A549 (cell line): ENCODE results near the gene CBARP. TPM values are rescaled to one million over a fixed set of nuclear protein-coding genes. Genes with fewer than 3 reads are reported as not detected.

Experiments used
- ATAC-seq, 2 experiments: fragments of 200-7000 bp in 1 of 2; fragments of >200 bp in 1 of 2; cut with Nextera tagmentation in 1 of 2; cut with Tn5 transposase in 1 of 2; 3 replicates each; pipeline versions ENCODE4 v1.8.0 to v1.9.1; 2018 to 2020; ENCODE audit warnings: mild to moderate bottlenecking in 1 of 2, moderate library complexity in 1 of 2
- CTCF ChIA-PET: fragments of 300-600 bp; sonication (Branson Sonifier 250); formaldehyde crosslinking; extraction: SDS; loops from one replicate; lab custom pipeline; 2021; ENCODE audit warnings: antibody characterized with exemption, inconsistent platforms; lab: Yijun Ruan, JAX
- POLR2A ChIA-PET: fragments of 350-600 bp; formaldehyde crosslinking; extraction: SDS; loops from one replicate; lab custom pipeline; 2021; ENCODE audit warnings: antibody characterized with exemption, inconsistent platforms; lab: Yijun Ruan, JAX
- DNase-seq, 2 experiments: peaks; one replicate each; pipeline versions ENCODE4 v3.0.0 to v3.0.0-alpha.2; 2011 to 2016; ENCODE audit warnings: low read depth in 1 of 2, low spot score in 1 of 2
- FAIRE-seq: peaks from 2 replicates; lab custom pipeline; 2011; peaks lifted over from hg19 to GRCh38; lab: Jason Lieb, UNC
- H3K27ac ChIP-seq, 2 experiments: fragments of >200 bp; sonication (Bioruptor Twin); formaldehyde crosslinking; 3 replicates each; pipeline ENCODE4 v1.5.1; 2016 to 2017
- H3K4me1 ChIP-seq: fragments of >200 bp; sonication (Bioruptor Twin); formaldehyde crosslinking; 3 replicates; pipeline ENCODE4 v1.6.1; 2016
- H3K4me2 ChIP-seq: fragments of >200 bp; sonication (Bioruptor Twin); formaldehyde crosslinking; 3 replicates; pipeline ENCODE4 v1.6.1; 2016
- H3K4me3 ChIP-seq: fragments of >200 bp; sonication (Bioruptor Twin); formaldehyde crosslinking; 3 replicates; pipeline ENCODE4 v1.5.1; 2016
- H3K9me3 ChIP-seq: fragments of >200 bp; sonication (Bioruptor Twin); formaldehyde crosslinking; 3 replicates; pipeline ENCODE4 v1.6.1; 2016
- CBX2 ChIP-seq: fragments of 200-600 bp; sonication (generic); IDR thresholded peaks from 2 replicates; pipeline ENCODE4 v1.6.1; 2016; ENCODE audit warnings: low read depth, mild to moderate bottlenecking, borderline replicate concordance
- CEBPB ChIP-seq, 2 experiments: fragments of >200 bp in 1 of 2; sonication (Bioruptor Twin) in 1 of 2; formaldehyde crosslinking in 1 of 2; IDR thresholded peaks; 2 replicates each; pipeline ENCODE4 v1.6.1; 2012 to 2016
- CHD2 ChIP-seq: fragments of 150-350 bp; IDR thresholded peaks from 2 replicates; pipeline ENCODE4 v1.6.1; 2014; ENCODE audit warnings: low read length; ENCODE audit not compliant: partially characterized antibody
- E2F6 ChIP-seq: IDR thresholded peaks from 2 replicates; pipeline ENCODE4 v1.6.1; 2012; ENCODE audit warnings: low read depth, borderline replicate concordance
- ELK1 ChIP-seq: fragments of 150-350 bp; IDR thresholded peaks from 2 replicates; pipeline ENCODE4 v1.6.1; 2014; ENCODE audit warnings: low read depth, mild to moderate bottlenecking, low read length
- FOSB ChIP-seq: fragments of 250-450 bp; sonication (Bioruptor Pico); IDR thresholded peaks from 2 replicates; pipeline ENCODE4 v1.5.0; 2020; ENCODE audit warnings: mild to moderate bottlenecking, moderate library complexity
- FOXS1 ChIP-seq: fragments of 250-450 bp; sonication (Bioruptor Pico); IDR thresholded peaks from 2 replicates; pipeline ENCODE4 v1.5.0; 2020; ENCODE audit warnings: mild to moderate bottlenecking, moderate library complexity
- HEYL ChIP-seq: fragments of 250-450 bp; sonication (Bioruptor Pico); IDR thresholded peaks from 2 replicates; pipeline ENCODE4 v1.8.0; 2021; ENCODE audit warnings: mild to moderate bottlenecking, moderate library complexity
- HOXA7 ChIP-seq: fragments of 250-450 bp; sonication (Bioruptor Pico); IDR thresholded peaks from 2 replicates; pipeline ENCODE4 v1.5.0; 2020; ENCODE audit warnings: mild to moderate bottlenecking, moderate library complexity
- MAZ ChIP-seq: fragments of 150-350 bp; IDR thresholded peaks from 2 replicates; pipeline ENCODE4 v1.6.1; 2014; ENCODE audit warnings: antibody characterized with exemption, low read depth, low read length, borderline replicate concordance
- MYC ChIP-seq: IDR thresholded peaks from 2 replicates; pipeline ENCODE4 v1.6.1; 2012; ENCODE audit warnings: mild to moderate bottlenecking, inconsistent platforms, low read length, improper control_type of control experiment, borderline replicate concordance
- NR3C1 ChIP-seq: fragments of >200 bp; sonication (Bioruptor Twin); formaldehyde crosslinking; IDR thresholded peaks from 3 replicates; pipeline ENCODE4 v1.6.1; 2017
- RAD21 ChIP-seq, 2 experiments: fragments of >200 bp in 1 of 2; sonication (Bioruptor Twin) in 1 of 2; formaldehyde crosslinking in 1 of 2; IDR thresholded peaks in 1 of 2; conservative IDR thresholded peaks in 1 of 2; 2 replicates in 1 of 2; 3 replicates in 1 of 2; pipeline ENCODE4 v1.6.1; 2012 to 2018; ENCODE audit warnings: inconsistent platforms in 1 of 2
- RNF2 ChIP-seq: fragments of 200-600 bp; sonication (generic); IDR thresholded peaks from 2 replicates; pipeline ENCODE4 v1.6.1; 2016; ENCODE audit warnings: low read depth, mild to moderate bottlenecking, antibody characterized with exemption, moderate library complexity, borderline replicate concordance
- SREBF2 ChIP-seq: fragments of 450-650 bp; IDR thresholded peaks from 2 replicates; pipeline ENCODE4 v1.6.1; 2014; ENCODE audit warnings: mild to moderate bottlenecking, moderate library complexity
- TP53 ChIP-seq: fragments of 250-450 bp; sonication (Bioruptor Pico); IDR thresholded peaks from 2 replicates; pipeline ENCODE4 v1.5.0; 2021; ENCODE audit warnings: mild to moderate bottlenecking, moderate library complexity
- USF2 ChIP-seq: fragments of 450-650 bp; IDR thresholded peaks from 2 replicates; pipeline ENCODE4 v1.6.1; 2014; ENCODE audit warnings: antibody characterized with exemption
- ZC3H11A ChIP-seq: fragments of 450-650 bp; IDR thresholded peaks from 2 replicates; pipeline ENCODE4 v1.6.1; 2014; ENCODE audit warnings: antibody characterized with exemption, mild to moderate bottlenecking
- ZSCAN20 ChIP-seq: fragments of 250-450 bp; sonication (Bioruptor Pico); IDR thresholded peaks from 2 replicates; pipeline ENCODE4 v1.8.0; 2022; ENCODE audit warnings: mild to moderate bottlenecking, moderate library complexity
- WGBS: methylation state at CpG from one replicate; pipeline ENCODE4 v1.1.6; 2017; ENCODE audit errors: missing lambda C conversion rate; 5-methylcytosine and 5-hydroxymethylcytosine counted together
- polyA plus RNA-seq, 4 experiments: library from polyadenylated mRNA; depleted of rRNA in 3 of 4; stranded (reverse); fragments of >200 nt; fragmentation: RNase III in 1 of 4; extraction: RNeasy Plus Mini Kit Qiagen cat#74134 plus additional on column Dnase treatment in 1 of 4; gene quantifications; 2 replicates in 3 of 4; 3 replicates in 1 of 4; pipeline ENCODE4 v1.2.3, GENCODE V29; 2011 to 2017
- TF ChIP-seq, protein P1 (sequence below): fragments of >200 bp; sonication (Bioruptor Twin); formaldehyde crosslinking; IDR thresholded peaks from 3 replicates; pipeline ENCODE4 v1.5.1; 2016
- TF ChIP-seq, protein P2 (sequence below): fragments of >200 bp; sonication (Bioruptor Twin); formaldehyde crosslinking; IDR thresholded peaks from 2 replicates; pipeline ENCODE4 v1.6.1; 2016
- TF ChIP-seq, protein P3 (sequence below): IDR thresholded peaks from 2 replicates; pipeline ENCODE4 v1.6.1; 2012

CBARP gene
- polyA plus RNA-seq, 2 of the 4 experiments (the other 2 are of a cell fraction) = 0.19 to 2.0 TPM

GRCh38 chr19:1220477-1220930 lies 17.3 kb downstream of the CBARP start:
- no peak for TF ChIP-seq ZSCAN20
- TF ChIP-seq, protein P1, sequence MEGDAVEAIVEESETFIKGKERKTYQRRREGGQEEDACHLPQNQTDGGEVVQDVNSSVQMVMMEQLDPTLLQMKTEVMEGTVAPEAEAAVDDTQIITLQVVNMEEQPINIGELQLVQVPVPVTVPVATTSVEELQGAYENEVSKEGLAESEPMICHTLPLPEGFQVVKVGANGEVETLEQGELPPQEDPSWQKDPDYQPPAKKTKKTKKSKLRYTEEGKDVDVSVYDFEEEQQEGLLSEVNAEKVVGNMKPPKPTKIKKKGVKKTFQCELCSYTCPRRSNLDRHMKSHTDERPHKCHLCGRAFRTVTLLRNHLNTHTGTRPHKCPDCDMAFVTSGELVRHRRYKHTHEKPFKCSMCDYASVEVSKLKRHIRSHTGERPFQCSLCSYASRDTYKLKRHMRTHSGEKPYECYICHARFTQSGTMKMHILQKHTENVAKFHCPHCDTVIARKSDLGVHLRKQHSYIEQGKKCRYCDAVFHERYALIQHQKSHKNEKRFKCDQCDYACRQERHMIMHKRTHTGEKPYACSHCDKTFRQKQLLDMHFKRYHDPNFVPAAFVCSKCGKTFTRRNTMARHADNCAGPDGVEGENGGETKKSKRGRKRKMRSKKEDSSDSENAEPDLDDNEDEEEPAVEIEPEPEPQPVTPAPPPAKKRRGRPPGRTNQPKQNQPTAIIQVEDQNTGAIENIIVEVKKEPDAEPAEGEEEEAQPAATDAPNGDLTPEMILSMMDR = 0 out of 3 replicates have a peak, but pooled peaks have one; percentile 14
- TF ChIP-seq HOXA7 = no peak
- no peak for TF ChIP-seq RAD21 (conservative IDR thresholded peaks at IDR 0.05 in 1 of 2, IDR thresholded peaks at IDR 0.05 in 1 of 2)
- TF ChIP-seq FOXS1 = no peak
- H3K4me1 ChIP-seq = peaks cover 20% of the 10 kb centered on the region
- ChIA-PET POLR2A (no interaction called here), CTCF (interaction anchor here (0.8 to 5.3 kb wide), 16 partner anchors 10 to 114 kb away, joined by 3 to 38 read pairs (median 9); partner anchors contain the start of genes ATP5F1D, CBARP and CIRBP)
- no peak overlapping the region for H3K27ac ChIP-seq
- WGBS = 80% methylated on average over 4 of the region's 33 CpGs
- H3K9me3 ChIP-seq = no peaks in the 10 kb centered on the region
- peak in 1 of 2 experiments; percentile 50 for DNase-seq
- H3K4me3 ChIP-seq = no peak overlapping the region
- H3K4me2 ChIP-seq = no peak overlapping the region
- ATAC-seq = peak in 1 of 2 experiments; percentile 61; a peak in 3 of 6 replicates
- FAIRE-seq = no peak

DNA sequence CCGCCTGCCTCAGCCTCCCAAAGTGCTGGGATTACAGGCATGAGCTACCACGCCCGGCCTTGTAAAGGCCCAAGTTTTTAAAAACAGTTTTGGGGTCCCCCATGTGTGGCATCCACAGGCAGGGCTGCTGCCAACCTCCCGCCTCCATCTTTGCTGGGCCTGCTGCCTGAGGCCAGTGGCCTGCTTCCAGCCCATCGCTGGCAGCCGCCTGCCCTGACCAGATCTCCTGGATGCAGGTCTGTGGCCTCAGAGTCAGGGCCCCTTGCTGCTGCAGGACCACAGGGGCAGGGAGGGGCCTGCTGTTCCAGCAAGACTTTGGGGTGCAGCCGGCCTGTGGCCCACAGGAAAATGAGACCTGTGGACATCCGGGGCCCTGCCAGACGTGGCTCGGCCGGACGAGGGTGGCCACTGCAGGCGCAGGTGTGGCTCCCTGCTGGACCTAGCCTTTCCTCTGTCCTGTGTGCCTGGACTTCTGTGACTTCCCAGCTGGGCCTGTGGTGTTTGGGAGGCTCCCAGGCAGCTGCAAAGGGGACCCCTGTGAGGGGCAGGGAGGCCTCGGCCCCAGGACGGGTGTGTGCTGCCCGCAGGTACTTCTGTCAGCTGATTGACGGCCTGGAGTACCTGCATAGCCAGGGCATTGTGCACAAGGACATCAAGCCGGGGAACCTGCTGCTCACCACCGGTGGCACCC lies 17.9 kb downstream of the CBARP start:
- 91% methylated on average over 7 of the region's 19 CpGs for WGBS
- FAIRE-seq (no peak), ATAC-seq (no peak), DNase-seq (no peak)
- no peaks in the 10 kb centered on the region for H3K9me3 ChIP-seq
- no peak overlapping the region for H3K4me2 ChIP-seq
- POLR2A ChIA-PET = no interaction called here
- H3K27ac ChIP-seq = no peak overlapping the region
- H3K4me3 ChIP-seq = no peak overlapping the region
- no peak for TF ChIP-seq USF2
- no peak for TF ChIP-seq MYC
- no peak for TF ChIP-seq FOXS1
- no peak for TF ChIP-seq CHD2
- TF ChIP-seq SREBF2 = no peak
- TF ChIP-seq, protein P2, sequence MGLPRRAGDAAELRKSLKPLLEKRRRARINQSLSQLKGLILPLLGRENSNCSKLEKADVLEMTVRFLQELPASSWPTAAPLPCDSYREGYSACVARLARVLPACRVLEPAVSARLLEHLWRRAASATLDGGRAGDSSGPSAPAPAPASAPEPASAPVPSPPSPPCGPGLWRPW = no peak
- TF ChIP-seq CEBPB (IDR thresholded peaks at IDR 0.05) = no peak
- no peak for TF ChIP-seq CBX2
- no peak for TF ChIP-seq FOSB (CRISPR knock-in tag)
- no peak for TF ChIP-seq E2F6
- no peak for TF ChIP-seq HEYL
- TF ChIP-seq RNF2 = no peak
- no peak for TF ChIP-seq ZC3H11A
- no peak for TF ChIP-seq NR3C1
- TF ChIP-seq ELK1 = no peak
- TF ChIP-seq ZSCAN20 = no peak
- TF ChIP-seq, protein P3, sequence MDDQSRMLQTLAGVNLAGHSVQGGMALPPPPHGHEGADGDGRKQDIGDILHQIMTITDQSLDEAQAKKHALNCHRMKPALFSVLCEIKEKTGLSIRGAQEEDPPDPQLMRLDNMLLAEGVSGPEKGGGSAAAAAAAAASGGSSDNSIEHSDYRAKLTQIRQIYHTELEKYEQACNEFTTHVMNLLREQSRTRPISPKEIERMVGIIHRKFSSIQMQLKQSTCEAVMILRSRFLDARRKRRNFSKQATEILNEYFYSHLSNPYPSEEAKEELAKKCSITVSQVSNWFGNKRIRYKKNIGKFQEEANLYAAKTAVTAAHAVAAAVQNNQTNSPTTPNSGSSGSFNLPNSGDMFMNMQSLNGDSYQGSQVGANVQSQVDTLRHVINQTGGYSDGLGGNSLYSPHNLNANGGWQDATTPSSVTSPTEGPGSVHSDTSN = no peak
- TF ChIP-seq MAZ = no peak
- no peak for TF ChIP-seq TP53 (CRISPR knock-in tag)
- no peak for TF ChIP-seq RAD21 (conservative IDR thresholded peaks at IDR 0.05 in 1 of 2, IDR thresholded peaks at IDR 0.05 in 1 of 2)
- peaks cover 26% of the 10 kb centered on the region for H3K4me1 ChIP-seq
- CTCF ChIA-PET = interaction anchor here (1.1 to 5.3 kb wide), 12 partner anchors 9 to 107 kb away, joined by 3 to 38 read pairs (median 14); partner anchors contain the start of genes ATP5F1D and CBARP
